K562 (cell line): ENCODE results near the gene NXF1. TPM values are rescaled to one million over a fixed set of nuclear protein-coding genes. Genes with fewer than 3 reads are reported as not detected.

Experiments used
- ARID1B ChIP-seq: fragments of 450-650 bp; IDR thresholded peaks from 2 replicates; pipeline ENCODE4 v1.6.1; 2016; ENCODE audit warnings: antibody characterized with exemption, mild to moderate bottlenecking, inconsistent platforms
- C11orf30 ChIP-seq: fragments of 450-650 bp; IDR thresholded peaks from 2 replicates; pipeline ENCODE4 v1.6.1; 2016; ENCODE audit warnings: low read depth, mild to moderate bottlenecking
- ELF4 ChIP-seq: fragments of 450-650 bp; formaldehyde crosslinking; IDR thresholded peaks from 2 replicates; pipeline ENCODE4 v1.4.0; 2022; ENCODE audit warnings: missing genetic modification characterization
- LEF1 ChIP-seq: fragments of 450-650 bp; IDR thresholded peaks from 2 replicates; pipeline ENCODE4 v1.6.1; 2016; ENCODE audit warnings: mild to moderate bottlenecking
- NCOA1 ChIP-seq: fragments of 450-650 bp; IDR thresholded peaks from 2 replicates; pipeline ENCODE4 v1.6.1; 2016; ENCODE audit warnings: low read depth
- PHTF2 ChIP-seq: fragments of 250-450 bp; sonication (Bioruptor Pico); IDR thresholded peaks from 2 replicates; pipeline ENCODE4 v1.5.0; 2021; ENCODE audit warnings: mild to moderate bottlenecking
- RBFOX2 ChIP-seq: fragments of 200-400 bp; formaldehyde crosslinking; IDR thresholded peaks from 2 replicates; pipeline ENCODE4 v1.6.1; 2017; ENCODE audit warnings: low read depth, mild to moderate bottlenecking, low read length, moderate library complexity
- ZKSCAN1 ChIP-seq: fragments of 150-350 bp; IDR thresholded peaks from 2 replicates; pipeline ENCODE4 v1.6.1; 2016; ENCODE audit warnings: low read depth, low read length
- ZNF197 ChIP-seq: fragments of 200-800 bp; sonication (Bioruptor generic); IDR thresholded peaks from 2 replicates; pipeline ENCODE4 v1.6.1; 2016; ENCODE audit warnings: low read depth, missing genetic modification characterization, missing compliant biosample characterization
- ZNF699 ChIP-seq: fragments of 250-450 bp; sonication (Bioruptor Pico); IDR thresholded peaks from 2 replicates; pipeline ENCODE4 v1.8.0; 2021; ENCODE audit warnings: mild to moderate bottlenecking, moderate library complexity; ENCODE audit not compliant: insufficient replicate concordance
- polyA plus RNA-seq, 8 experiments: library from polyadenylated mRNA; depleted of rRNA in 4 of 8; stranded (reverse) in 5 of 8; unstranded in 3 of 8; fragments of >200 nt; fragmentation: Nextera tagmentation in 2 of 8; fragmentation: Illumina TruSeq in 1 of 8; extraction: Ambion mirVana in 2 of 8; extraction: Trizol in 1 of 8; gene quantifications; 2 replicates each; pipeline versions ENCODE4 v1.2.1 to v1.2.3, GENCODE V29; 2011 to 2014; ENCODE audit warnings: inconsistent platforms in 1 of 8, missing spikeins in 1 of 8
- total RNA-seq, 7 experiments: library from RNA; depleted of rRNA in 6 of 7; stranded (reverse); fragments of >200 nt in 6 of 7; fragmentation: Illumina TruSeq in 2 of 7; extraction: Trizol in 2 of 7; gene quantifications; 2 replicates each; pipeline versions ENCODE4 v1.2.1 to v1.2.3, GENCODE V29; 2011 to 2021; ENCODE audit warnings: low replicate concordance in 1 of 7
- TF ChIP-seq, protein P1 (sequence below): sonication (generic); formaldehyde crosslinking; IDR thresholded peaks from 2 replicates; pipeline ENCODE4 v1.8.0; 2023; ENCODE audit warnings: missing genetic modification reagents, mild to moderate bottlenecking, borderline replicate concordance
- TF ChIP-seq, protein P2 (sequence below): fragments of 200-800 bp; sonication (Bioruptor generic); IDR thresholded peaks from 2 replicates; pipeline ENCODE4 v1.6.1; 2017; ENCODE audit warnings: missing genetic modification characterization, missing compliant biosample characterization
- TF ChIP-seq, protein P3 (sequence below): fragments of 250-450 bp; sonication (Bioruptor Pico); IDR thresholded peaks from 2 replicates; pipeline ENCODE4 v1.5.0; 2022; ENCODE audit warnings: mild to moderate bottlenecking
- TF ChIP-seq, protein P4 (sequence below): sonication (generic); formaldehyde crosslinking; IDR thresholded peaks from 2 replicates; pipeline ENCODE4 v1.8.1; 2023; ENCODE audit warnings: mild to moderate bottlenecking, missing genetic modification reagents

Gene NXF1
- total and polyA plus RNA-seq, 9 of the 15 experiments (the other 6 are each of a cell fraction or from before 2014, with no cell fraction given): 18.1 to 98.3 (median 35.8) TPM

- TF ChIP-seq, protein P1, sequence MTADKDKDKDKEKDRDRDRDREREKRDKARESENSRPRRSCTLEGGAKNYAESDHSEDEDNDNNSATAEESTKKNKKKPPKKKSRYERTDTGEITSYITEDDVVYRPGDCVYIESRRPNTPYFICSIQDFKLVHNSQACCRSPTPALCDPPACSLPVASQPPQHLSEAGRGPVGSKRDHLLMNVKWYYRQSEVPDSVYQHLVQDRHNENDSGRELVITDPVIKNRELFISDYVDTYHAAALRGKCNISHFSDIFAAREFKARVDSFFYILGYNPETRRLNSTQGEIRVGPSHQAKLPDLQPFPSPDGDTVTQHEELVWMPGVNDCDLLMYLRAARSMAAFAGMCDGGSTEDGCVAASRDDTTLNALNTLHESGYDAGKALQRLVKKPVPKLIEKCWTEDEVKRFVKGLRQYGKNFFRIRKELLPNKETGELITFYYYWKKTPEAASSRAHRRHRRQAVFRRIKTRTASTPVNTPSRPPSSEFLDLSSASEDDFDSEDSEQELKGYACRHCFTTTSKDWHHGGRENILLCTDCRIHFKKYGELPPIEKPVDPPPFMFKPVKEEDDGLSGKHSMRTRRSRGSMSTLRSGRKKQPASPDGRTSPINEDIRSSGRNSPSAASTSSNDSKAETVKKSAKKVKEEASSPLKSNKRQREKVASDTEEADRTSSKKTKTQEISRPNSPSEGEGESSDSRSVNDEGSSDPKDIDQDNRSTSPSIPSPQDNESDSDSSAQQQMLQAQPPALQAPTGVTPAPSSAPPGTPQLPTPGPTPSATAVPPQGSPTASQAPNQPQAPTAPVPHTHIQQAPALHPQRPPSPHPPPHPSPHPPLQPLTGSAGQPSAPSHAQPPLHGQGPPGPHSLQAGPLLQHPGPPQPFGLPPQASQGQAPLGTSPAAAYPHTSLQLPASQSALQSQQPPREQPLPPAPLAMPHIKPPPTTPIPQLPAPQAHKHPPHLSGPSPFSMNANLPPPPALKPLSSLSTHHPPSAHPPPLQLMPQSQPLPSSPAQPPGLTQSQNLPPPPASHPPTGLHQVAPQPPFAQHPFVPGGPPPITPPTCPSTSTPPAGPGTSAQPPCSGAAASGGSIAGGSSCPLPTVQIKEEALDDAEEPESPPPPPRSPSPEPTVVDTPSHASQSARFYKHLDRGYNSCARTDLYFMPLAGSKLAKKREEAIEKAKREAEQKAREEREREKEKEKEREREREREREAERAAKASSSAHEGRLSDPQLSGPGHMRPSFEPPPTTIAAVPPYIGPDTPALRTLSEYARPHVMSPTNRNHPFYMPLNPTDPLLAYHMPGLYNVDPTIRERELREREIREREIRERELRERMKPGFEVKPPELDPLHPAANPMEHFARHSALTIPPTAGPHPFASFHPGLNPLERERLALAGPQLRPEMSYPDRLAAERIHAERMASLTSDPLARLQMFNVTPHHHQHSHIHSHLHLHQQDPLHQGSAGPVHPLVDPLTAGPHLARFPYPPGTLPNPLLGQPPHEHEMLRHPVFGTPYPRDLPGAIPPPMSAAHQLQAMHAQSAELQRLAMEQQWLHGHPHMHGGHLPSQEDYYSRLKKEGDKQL (CRISPR knock-in tag): no peak
- TF ChIP-seq RBFOX2 (no peak), C11orf30 (no peak), ELF4 (CRISPR knock-in tag) (no peak), ZNF699 (no peak), LEF1 (no peak), ZNF197 (no peak), PHTF2 (CRISPR knock-in tag) (no peak), ARID1B (0 out of 2 replicates have a peak, but pooled peaks have one; percentile 19), NCOA1 (no peak), ZKSCAN1 (no peak; the same call in none of the 2 replicates)
- TF ChIP-seq, protein P2, sequence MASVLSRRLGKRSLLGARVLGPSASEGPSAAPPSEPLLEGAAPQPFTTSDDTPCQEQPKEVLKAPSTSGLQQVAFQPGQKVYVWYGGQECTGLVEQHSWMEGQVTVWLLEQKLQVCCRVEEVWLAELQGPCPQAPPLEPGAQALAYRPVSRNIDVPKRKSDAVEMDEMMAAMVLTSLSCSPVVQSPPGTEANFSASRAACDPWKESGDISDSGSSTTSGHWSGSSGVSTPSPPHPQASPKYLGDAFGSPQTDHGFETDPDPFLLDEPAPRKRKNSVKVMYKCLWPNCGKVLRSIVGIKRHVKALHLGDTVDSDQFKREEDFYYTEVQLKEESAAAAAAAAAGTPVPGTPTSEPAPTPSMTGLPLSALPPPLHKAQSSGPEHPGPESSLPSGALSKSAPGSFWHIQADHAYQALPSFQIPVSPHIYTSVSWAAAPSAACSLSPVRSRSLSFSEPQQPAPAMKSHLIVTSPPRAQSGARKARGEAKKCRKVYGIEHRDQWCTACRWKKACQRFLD (CRISPR knock-in tag): peak; percentile 82
- TF ChIP-seq, protein P3, sequence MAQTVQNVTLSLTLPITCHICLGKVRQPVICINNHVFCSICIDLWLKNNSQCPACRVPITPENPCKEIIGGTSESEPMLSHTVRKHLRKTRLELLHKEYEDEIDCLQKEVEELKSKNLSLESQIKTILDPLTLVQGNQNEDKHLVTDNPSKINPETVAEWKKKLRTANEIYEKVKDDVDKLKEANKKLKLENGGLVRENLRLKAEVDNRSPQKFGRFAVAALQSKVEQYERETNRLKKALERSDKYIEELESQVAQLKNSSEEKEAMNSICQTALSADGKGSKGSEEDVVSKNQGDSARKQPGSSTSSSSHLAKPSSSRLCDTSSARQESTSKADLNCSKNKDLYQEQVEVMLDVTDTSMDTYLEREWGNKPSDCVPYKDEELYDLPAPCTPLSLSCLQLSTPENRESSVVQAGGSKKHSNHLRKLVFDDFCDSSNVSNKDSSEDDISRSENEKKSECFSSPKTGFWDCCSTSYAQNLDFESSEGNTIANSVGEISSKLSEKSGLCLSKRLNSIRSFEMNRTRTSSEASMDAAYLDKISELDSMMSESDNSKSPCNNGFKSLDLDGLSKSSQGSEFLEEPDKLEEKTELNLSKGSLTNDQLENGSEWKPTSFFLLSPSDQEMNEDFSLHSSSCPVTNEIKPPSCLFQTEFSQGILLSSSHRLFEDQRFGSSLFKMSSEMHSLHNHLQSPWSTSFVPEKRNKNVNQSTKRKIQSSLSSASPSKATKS (CRISPR knock-in tag): no peak
- TF ChIP-seq, protein P4, sequence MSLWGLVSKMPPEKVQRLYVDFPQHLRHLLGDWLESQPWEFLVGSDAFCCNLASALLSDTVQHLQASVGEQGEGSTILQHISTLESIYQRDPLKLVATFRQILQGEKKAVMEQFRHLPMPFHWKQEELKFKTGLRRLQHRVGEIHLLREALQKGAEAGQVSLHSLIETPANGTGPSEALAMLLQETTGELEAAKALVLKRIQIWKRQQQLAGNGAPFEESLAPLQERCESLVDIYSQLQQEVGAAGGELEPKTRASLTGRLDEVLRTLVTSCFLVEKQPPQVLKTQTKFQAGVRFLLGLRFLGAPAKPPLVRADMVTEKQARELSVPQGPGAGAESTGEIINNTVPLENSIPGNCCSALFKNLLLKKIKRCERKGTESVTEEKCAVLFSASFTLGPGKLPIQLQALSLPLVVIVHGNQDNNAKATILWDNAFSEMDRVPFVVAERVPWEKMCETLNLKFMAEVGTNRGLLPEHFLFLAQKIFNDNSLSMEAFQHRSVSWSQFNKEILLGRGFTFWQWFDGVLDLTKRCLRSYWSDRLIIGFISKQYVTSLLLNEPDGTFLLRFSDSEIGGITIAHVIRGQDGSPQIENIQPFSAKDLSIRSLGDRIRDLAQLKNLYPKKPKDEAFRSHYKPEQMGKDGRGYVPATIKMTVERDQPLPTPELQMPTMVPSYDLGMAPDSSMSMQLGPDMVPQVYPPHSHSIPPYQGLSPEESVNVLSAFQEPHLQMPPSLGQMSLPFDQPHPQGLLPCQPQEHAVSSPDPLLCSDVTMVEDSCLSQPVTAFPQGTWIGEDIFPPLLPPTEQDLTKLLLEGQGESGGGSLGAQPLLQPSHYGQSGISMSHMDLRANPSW (CRISPR knock-in tag): no peak
These were observed 18.8 kb downstream of the NXF1 start (continued) for GRCh38 chr11:62786318-62787004.
